Measurements from ENCODE around the gene AEN.

GRCh38 chr15:88606070-88606794 lies 14.9 kb upstream of the AEN start:
- TF ChIP-seq CTCF (IDR thresholded peaks at IDR 0.05) = no peak
- no peak for TF ChIP-seq POLR2A (IDR thresholded peaks at IDR 0.05)

Measured in lower leg skin (tissue), 3 donors.